Left hindlimb (tissue), 1 donor: Measurements from ENCODE around the gene HERPUD2.
"Not testable (repeated sequence)": the region's sequence is repeated elsewhere in the genome, so short reads cannot be mapped to it uniquely, and the experiment has no call there.

Source experiments
- DNase-seq: peaks from one replicate; pipeline ENCODE4 v3.0.0-alpha.2; 2018

Gene HERPUD2

GRCh38 chr7:35712563-35713226 lies 17.8 kb upstream of the HERPUD2 start:
- DNase-seq, result no peak

- DNase-seq, result no peak
Observed at GRCh38 chr7:35707422-35707821, 12.5 kb upstream of the HERPUD2 start.

GRCh38 chr7:35705932-35706461 lies 11.1 kb upstream of the HERPUD2 start:
- no peak for DNase-seq

GRCh38 chr7:35704261-35704660 lies 9.3 kb upstream of the HERPUD2 start:
- DNase-seq, result no peak

GRCh38 chr7:35702541-35702940 lies 7.6 kb upstream of the HERPUD2 start:
- no peak for DNase-seq

GRCh38 chr7:35701287-35701900 lies 6.5 kb upstream of the HERPUD2 start:
- DNase-seq, result no peak

GRCh38 chr7:35700865-35701264 lies 5.9 kb upstream of the HERPUD2 start:
- no peak for DNase-seq

GRCh38 chr7:35700333-35700732 lies 5.4 kb upstream of the HERPUD2 start:
- no peak for DNase-seq

GRCh38 chr7:35699796-35700305 lies 4.9 kb upstream of the HERPUD2 start:
- DNase-seq, result no peak

- DNase-seq, result not testable (repeated sequence)
Observed at GRCh38 chr7:35698382-35698781, 3.4 kb upstream of the HERPUD2 start.

- no peak for DNase-seq
Observed at GRCh38 chr7:35697414-35698175, 2.7 kb upstream of the HERPUD2 start.

GRCh38 chr7:35695987-35696386 lies 1.1 kb upstream of the HERPUD2 start:
- no peak for DNase-seq

- no peak for DNase-seq
Observed at GRCh38 chr7:35695473-35695850, 527 bp upstream of the HERPUD2 start.

GRCh38 chr7:35694161-35694783 lies 663 bp downstream of the HERPUD2 start:
- DNase-seq, result no peak

GRCh38 chr7:35691827-35692307 lies 3.1 kb downstream of the HERPUD2 start:
- no peak for DNase-seq

- DNase-seq, result no peak
Observed at GRCh38 chr7:35691366-35691765, 3.6 kb downstream of the HERPUD2 start.

- not testable (repeated sequence) for DNase-seq
Observed at GRCh38 chr7:35690614-35691013, 4.3 kb downstream of the HERPUD2 start.

- no peak for DNase-seq
Observed at GRCh38 chr7:35685781-35686180, 9.2 kb downstream of the HERPUD2 start.

GRCh38 chr7:35681231-35682029 lies 13.5 kb downstream of the HERPUD2 start:
- DNase-seq, result no peak

GRCh38 chr7:35680403-35681013 lies 14.4 kb downstream of the HERPUD2 start:
- no peak for DNase-seq

GRCh38 chr7:35677582-35678356 lies 17.2 kb downstream of the HERPUD2 start:
- no peak for DNase-seq
